WTC11 (cell line): ENCODE measurements around the gene HTRA1.

Experiments
- ESRRA ChIP-seq: sonication (generic); formaldehyde crosslinking; IDR thresholded peaks from 2 replicates; pipeline ENCODE4 v1.8.1; 2022; ENCODE audit warnings: mild to moderate bottlenecking, missing genetic modification reagents, borderline replicate concordance
- FOXP1 ChIP-seq: sonication (generic); formaldehyde crosslinking; IDR thresholded peaks from 2 replicates; pipeline ENCODE4 v1.8.0; 2022; ENCODE audit warnings: missing genetic modification reagents, mild to moderate bottlenecking, moderate library complexity, borderline replicate concordance
- NFYB ChIP-seq: sonication (generic); formaldehyde crosslinking; conservative IDR thresholded peaks from 2 replicates; pipeline ENCODE4 v1.8.0; 2022; ENCODE audit warnings: low read depth, missing genetic modification reagents
- NR1H2 ChIP-seq: sonication (generic); formaldehyde crosslinking; IDR thresholded peaks from 2 replicates; pipeline ENCODE4 v1.9.0; 2021; ENCODE audit warnings: mild to moderate bottlenecking, moderate library complexity, missing genetic modification reagents
- NR2C2 ChIP-seq: sonication (generic); formaldehyde crosslinking; IDR thresholded peaks from 2 replicates; pipeline ENCODE4 v1.8.0; 2022; ENCODE audit warnings: mild to moderate bottlenecking, missing genetic modification reagents
- SMAD4 ChIP-seq: sonication (generic); formaldehyde crosslinking; IDR thresholded peaks from 2 replicates; pipeline ENCODE4 v1.8.0; 2022; ENCODE audit warnings: mild to moderate bottlenecking, missing genetic modification reagents
- SP1 ChIP-seq: sonication (generic); formaldehyde crosslinking; conservative IDR thresholded peaks from 2 replicates; pipeline ENCODE4 v1.8.1; 2022; ENCODE audit warnings: missing genetic modification reagents
- TF ChIP-seq, protein P1 (sequence below): sonication (generic); formaldehyde crosslinking; IDR thresholded peaks from 2 replicates; pipeline ENCODE4 v1.8.1; 2023; ENCODE audit warnings: mild to moderate bottlenecking, missing genetic modification reagents
- TF ChIP-seq, protein P2 (sequence below): fragments of 200-600 bp; IDR thresholded peaks from 2 replicates; pipeline ENCODE4 v1.8.0; 2022; ENCODE audit warnings: antibody characterized with exemption
- TF ChIP-seq, protein P3 (sequence below): sonication (generic); formaldehyde crosslinking; conservative IDR thresholded peaks from 2 replicates; pipeline ENCODE4 v1.8.1; 2023; ENCODE audit warnings: mild to moderate bottlenecking, low read depth, missing genetic modification reagents, moderate library complexity
- TF ChIP-seq, protein P4 (sequence below): sonication (generic); formaldehyde crosslinking; IDR thresholded peaks from 2 replicates; pipeline ENCODE4 v1.8.1; 2022; ENCODE audit warnings: low read depth, mild to moderate bottlenecking, moderate library complexity, missing genetic modification reagents, borderline replicate concordance

DNA sequence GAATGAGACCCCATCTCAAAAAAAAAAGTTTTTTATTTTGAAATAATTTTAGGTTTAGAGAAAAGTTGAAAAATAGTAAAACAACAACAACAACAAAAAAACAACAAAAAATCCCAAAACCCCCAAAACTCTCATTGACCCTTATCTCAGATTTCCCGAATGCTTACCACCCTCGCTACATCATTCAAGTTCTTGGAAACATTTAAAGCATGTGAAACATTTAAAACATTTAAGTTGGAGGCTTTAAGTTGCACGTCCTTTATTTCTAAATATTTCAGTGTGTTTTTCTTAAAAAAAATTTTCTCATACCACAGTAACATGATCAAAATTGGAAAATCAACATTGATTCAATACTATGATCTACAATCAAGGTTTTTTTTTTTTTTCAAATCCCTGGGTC lies 7.3 kb upstream of the HTRA1 start:
- TF ChIP-seq, protein P1, sequence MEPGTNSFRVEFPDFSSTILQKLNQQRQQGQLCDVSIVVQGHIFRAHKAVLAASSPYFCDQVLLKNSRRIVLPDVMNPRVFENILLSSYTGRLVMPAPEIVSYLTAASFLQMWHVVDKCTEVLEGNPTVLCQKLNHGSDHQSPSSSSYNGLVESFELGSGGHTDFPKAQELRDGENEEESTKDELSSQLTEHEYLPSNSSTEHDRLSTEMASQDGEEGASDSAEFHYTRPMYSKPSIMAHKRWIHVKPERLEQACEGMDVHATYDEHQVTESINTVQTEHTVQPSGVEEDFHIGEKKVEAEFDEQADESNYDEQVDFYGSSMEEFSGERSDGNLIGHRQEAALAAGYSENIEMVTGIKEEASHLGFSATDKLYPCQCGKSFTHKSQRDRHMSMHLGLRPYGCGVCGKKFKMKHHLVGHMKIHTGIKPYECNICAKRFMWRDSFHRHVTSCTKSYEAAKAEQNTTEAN (CRISPR knock-in tag), result no peak
- TF ChIP-seq, protein P2, sequence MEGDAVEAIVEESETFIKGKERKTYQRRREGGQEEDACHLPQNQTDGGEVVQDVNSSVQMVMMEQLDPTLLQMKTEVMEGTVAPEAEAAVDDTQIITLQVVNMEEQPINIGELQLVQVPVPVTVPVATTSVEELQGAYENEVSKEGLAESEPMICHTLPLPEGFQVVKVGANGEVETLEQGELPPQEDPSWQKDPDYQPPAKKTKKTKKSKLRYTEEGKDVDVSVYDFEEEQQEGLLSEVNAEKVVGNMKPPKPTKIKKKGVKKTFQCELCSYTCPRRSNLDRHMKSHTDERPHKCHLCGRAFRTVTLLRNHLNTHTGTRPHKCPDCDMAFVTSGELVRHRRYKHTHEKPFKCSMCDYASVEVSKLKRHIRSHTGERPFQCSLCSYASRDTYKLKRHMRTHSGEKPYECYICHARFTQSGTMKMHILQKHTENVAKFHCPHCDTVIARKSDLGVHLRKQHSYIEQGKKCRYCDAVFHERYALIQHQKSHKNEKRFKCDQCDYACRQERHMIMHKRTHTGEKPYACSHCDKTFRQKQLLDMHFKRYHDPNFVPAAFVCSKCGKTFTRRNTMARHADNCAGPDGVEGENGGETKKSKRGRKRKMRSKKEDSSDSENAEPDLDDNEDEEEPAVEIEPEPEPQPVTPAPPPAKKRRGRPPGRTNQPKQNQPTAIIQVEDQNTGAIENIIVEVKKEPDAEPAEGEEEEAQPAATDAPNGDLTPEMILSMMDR, result no peak
- TF ChIP-seq NR1H2 (no peak), ESRRA (no peak), NFYB (CRISPR knock-in tag) (no peak), NR2C2 (no peak), SP1 (CRISPR knock-in tag) (no peak), FOXP1 (no peak), SMAD4 (CRISPR knock-in tag) (no peak)
- TF ChIP-seq, protein P3, sequence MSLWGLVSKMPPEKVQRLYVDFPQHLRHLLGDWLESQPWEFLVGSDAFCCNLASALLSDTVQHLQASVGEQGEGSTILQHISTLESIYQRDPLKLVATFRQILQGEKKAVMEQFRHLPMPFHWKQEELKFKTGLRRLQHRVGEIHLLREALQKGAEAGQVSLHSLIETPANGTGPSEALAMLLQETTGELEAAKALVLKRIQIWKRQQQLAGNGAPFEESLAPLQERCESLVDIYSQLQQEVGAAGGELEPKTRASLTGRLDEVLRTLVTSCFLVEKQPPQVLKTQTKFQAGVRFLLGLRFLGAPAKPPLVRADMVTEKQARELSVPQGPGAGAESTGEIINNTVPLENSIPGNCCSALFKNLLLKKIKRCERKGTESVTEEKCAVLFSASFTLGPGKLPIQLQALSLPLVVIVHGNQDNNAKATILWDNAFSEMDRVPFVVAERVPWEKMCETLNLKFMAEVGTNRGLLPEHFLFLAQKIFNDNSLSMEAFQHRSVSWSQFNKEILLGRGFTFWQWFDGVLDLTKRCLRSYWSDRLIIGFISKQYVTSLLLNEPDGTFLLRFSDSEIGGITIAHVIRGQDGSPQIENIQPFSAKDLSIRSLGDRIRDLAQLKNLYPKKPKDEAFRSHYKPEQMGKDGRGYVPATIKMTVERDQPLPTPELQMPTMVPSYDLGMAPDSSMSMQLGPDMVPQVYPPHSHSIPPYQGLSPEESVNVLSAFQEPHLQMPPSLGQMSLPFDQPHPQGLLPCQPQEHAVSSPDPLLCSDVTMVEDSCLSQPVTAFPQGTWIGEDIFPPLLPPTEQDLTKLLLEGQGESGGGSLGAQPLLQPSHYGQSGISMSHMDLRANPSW, result no peak
- TF ChIP-seq, protein P4, sequence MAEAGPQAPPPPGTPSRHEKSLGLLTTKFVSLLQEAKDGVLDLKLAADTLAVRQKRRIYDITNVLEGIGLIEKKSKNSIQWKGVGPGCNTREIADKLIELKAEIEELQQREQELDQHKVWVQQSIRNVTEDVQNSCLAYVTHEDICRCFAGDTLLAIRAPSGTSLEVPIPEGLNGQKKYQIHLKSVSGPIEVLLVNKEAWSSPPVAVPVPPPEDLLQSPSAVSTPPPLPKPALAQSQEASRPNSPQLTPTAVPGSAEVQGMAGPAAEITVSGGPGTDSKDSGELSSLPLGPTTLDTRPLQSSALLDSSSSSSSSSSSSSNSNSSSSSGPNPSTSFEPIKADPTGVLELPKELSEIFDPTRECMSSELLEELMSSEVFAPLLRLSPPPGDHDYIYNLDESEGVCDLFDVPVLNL (CRISPR knock-in tag), result no peak
